ENCODE data around the gene SLC9A7. TPM values are rescaled to one million over a fixed set of nuclear protein-coding genes. Genes with fewer than 3 reads are reported as not detected.
A peak's percentile ranks its signal among the peaks of the same experiment; 100 is the strongest.

Gene SLC9A7
- total RNA-seq, 2 donors from 2014 or later = 1.6 to 2.8 TPM

DNA sequence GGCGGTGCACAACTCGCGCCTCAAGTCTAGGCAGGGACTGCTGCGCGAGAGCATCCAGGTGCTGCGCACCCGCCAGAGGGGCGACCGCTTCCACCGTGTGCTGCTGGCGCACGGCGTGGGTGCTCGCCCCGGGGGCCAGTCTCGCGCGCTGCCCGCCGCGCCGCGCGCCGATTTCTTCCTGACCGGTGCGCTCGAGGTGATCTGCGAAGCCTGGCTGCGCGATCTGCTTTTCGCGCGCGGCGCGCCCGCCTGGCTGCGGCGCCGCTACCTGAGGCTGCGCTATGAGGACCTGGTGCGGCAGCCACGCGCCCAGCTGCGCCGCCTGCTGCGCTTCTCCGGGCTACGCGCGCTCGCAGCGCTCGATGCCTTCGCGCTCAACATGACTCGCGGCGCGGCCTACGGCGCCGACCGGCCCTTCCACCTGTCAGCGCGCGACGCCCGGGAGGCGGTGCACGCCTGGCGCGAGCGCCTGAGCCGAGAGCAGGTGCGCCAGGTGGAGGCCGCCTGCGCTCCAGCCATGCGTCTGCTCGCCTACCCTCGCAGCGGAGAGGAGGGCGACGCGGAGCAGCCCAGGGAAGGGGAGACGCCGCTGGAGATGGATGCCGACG lies 184.0 kb downstream of the SLC9A7 start:
- no peaks in the 10 kb centered on the region for H3K36me3 Mint-ChIP-seq (ENCODE audit: low read depth)
- no peak overlapping the region for H3K27ac Mint-ChIP-seq
- ATAC-seq (peak; percentile 36), DNase-seq (peak; percentile 25 to 32 (median 29))
- peaks cover 36% of the 10 kb centered on the region for H3K4me1 Mint-ChIP-seq
- peak overlapping the region; percentile 89 for H3K4me3 Mint-ChIP-seq
- no peaks in the 10 kb centered on the region for H3K27me3 Mint-ChIP-seq
- no peaks in the 10 kb centered on the region for H3K9me3 ChIP-seq (ENCODE audit: control insufficient read depth, low read length, poor library complexity, severe bottlenecking)

DNA sequence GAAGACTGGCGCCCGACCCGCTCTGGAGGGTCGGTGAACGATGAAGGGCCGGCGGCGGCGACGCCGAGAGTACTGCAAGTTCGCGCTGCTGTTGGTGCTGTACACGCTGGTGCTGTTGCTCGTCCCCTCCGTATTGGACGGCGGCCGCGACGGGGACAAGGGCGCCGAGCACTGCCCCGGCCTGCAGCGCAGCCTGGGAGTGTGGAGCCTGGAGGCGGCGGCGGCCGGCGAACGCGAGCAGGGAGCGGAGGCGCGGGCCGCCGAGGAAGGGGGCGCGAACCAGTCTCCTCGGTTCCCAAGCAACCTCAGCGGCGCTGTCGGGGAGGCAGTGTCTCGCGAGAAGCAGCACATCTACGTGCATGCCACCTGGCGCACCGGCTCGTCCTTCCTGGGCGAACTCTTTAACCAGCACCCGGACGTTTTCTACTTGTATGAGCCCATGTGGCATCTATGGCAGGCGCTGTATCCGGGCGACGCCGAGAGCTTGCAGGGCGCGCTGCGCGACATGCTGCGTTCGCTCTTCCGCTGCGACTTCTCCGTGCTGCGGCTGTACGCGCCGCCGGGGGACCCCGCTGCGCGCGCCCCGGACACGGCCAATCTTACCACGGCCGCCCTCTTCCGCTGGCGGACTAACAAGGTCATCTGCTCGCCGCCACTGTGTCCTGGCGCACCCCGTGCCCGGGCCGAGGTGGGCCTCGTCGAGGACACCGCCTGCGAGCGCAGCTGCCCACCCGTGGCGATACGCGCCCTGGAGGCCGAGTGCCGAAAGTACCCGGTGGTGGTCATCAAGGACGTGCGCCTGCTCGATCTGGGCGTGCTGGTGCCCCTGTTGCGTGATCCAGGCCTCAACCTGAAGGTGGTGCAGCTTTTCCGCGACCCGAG lies 184.8 kb downstream of the SLC9A7 start:
- Mint-ChIP-seq H3K36me3 (ENCODE audit: low read depth) (no peaks in the 10 kb centered on the region), H3K27ac (peak overlapping the region; percentile 81), H3K4me3 (peak overlapping the region; percentile 89), H3K27me3 (no peaks in the 10 kb centered on the region), H3K4me1 (peaks cover 30% of the 10 kb centered on the region)
- H3K9me3 ChIP-seq (ENCODE audit: control insufficient read depth, low read length, poor library complexity, severe bottlenecking) = no peaks in the 10 kb centered on the region
- DNase-seq (peak; percentile 50 to 69 (median 59)), ATAC-seq (peak; percentile 73)

DNA sequence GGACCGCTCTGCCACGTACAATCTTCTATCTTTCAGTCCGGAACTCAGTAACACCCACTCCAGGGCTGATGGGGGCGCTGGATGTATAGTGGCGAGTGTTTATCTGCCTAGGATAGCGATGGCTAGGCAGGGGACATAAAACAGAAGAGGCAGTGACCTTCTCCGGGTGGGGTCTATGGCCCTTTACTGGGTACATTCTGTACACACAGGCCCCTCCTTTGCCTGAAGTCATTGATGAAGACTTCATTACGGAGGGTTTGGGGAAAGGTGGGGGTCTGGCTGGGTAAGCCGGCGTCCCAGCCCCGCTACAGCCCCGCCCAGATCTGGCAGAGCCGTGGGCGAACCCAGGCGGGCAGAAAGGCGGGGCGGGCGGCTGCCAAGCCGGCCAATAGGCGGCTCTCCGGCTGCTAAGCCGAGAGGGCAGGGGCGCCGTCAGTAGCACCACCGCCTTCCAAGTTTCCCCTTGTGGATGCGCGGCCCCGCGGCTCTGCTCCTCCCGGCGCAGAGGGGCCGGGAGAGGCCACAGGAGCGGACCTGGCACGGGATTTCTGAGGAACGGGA lies 185.5 kb downstream of the SLC9A7 start, which contains the start of gene CHST7:
Gene CHST7 (plus strand): TSS at position 435 of the 561 bp plus-strand sequence. CDS start 167 bp downstream, outside the sequence.
- Mint-ChIP-seq H3K4me3 (peak within 1 kb of the TSS; percentile 89), H3K27me3 (no peaks in the 10 kb centered on the region), H3K4me1 (peaks cover 25% of the 10 kb centered on the region), H3K27ac (peak within 1 kb of the TSS; percentile 81), H3K36me3 (ENCODE audit: low read depth) (no peaks in the 10 kb centered on the region)
- DNase-seq = peak; percentile 29 to 57 (median 54)
- H3K9me3 ChIP-seq (ENCODE audit: control insufficient read depth, low read length, poor library complexity, severe bottlenecking) = no peaks in the 10 kb centered on the region
- ATAC-seq = peak; percentile 64

DNA sequence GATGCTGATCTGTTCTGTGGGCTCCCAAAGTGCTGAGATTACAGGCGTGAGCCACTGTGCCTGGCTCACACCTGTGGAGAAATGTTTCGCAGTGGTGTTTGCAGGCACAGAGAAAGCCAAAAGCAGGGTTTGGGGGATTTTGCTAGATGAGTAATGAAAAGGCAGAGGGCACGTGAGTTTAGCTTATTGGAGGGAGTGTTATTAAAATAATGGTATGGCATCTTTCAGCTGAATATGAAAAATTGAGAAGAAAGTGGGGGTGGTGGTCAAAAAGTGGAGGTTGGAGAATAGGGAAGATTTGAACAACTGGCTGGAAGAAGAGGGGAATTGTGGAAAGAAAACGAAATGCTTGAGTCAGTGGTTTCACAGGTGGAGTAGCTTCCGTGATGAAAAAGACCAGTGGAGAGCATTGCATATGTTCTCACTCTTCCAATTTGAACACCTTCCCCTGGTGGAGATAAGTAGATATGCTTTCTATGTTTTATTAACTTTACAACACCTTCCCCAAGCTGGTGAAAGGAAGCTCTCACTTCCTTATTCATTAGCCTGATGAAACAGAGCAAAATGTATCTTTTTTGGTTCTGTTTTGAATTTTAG lies 186.5 kb downstream of the SLC9A7 start:
- H3K4me1 Mint-ChIP-seq = peaks cover 25% of the 10 kb centered on the region
- no peaks in the 10 kb centered on the region for H3K9me3 ChIP-seq (ENCODE audit: control insufficient read depth, low read length, poor library complexity, severe bottlenecking)
- H3K27ac Mint-ChIP-seq = peak overlapping the region; percentile 81
- ATAC-seq (peak; percentile 29), DNase-seq (peak in 1 of 3 donors; percentile 9)
- no peaks in the 10 kb centered on the region for H3K36me3 Mint-ChIP-seq (ENCODE audit: low read depth)
- no peaks in the 10 kb centered on the region for H3K27me3 Mint-ChIP-seq
- H3K4me3 Mint-ChIP-seq = peak overlapping the region; percentile 89

DNA sequence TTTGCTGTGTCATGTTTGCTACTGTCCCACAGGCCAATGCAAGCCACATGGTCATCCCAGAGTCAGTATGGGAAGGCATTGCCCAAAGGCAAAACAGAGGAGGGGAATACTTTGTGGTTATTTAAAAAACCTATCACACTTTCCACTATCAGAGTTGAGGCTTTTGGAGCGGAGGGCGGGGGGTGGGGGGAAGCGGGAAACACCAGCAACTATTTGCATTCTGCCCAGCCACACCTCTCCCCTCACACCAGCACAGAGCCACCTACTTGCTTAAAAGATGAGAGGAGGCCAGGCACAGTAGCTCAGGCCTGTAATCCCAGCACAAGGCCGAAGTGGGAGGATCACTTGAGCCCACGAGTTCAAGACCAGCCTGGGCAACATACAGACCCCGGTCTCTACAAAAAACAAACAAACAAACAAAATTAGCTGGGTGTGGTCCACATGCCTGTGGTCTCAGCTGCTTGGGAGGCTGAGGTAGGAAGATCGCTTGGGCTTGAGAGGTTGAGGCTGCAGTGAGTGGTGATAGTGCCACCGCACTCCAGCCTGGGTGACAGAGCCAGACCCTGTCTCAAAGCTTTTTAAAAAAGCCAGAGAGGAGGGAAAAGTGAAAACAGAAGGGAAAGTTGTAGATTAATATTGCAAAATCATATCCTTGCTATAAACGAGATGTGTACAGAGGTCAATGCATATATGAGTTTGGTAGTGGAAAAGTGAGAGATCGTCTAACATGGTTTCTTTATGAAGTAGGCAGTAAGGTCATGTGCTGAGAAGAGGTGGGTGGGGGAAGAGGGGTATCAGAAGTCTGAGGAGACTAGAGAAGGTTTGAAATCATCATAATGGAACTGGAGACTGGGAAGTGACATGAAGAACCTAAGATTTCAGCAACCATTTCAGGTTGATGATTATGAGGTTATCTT lies 187.2 kb downstream of the SLC9A7 start:
- no peaks in the 10 kb centered on the region for H3K27me3 Mint-ChIP-seq
- peaks cover 21% of the 10 kb centered on the region for H3K4me1 Mint-ChIP-seq
- no peaks in the 10 kb centered on the region for H3K36me3 Mint-ChIP-seq (ENCODE audit: low read depth)
- H3K27ac Mint-ChIP-seq = peak overlapping the region; percentile 81
- H3K9me3 ChIP-seq (ENCODE audit: control insufficient read depth, low read length, poor library complexity, severe bottlenecking) = no peaks in the 10 kb centered on the region
- ATAC-seq (no peak), DNase-seq (no peak)
- peak overlapping the region; percentile 89 for H3K4me3 Mint-ChIP-seq

DNA sequence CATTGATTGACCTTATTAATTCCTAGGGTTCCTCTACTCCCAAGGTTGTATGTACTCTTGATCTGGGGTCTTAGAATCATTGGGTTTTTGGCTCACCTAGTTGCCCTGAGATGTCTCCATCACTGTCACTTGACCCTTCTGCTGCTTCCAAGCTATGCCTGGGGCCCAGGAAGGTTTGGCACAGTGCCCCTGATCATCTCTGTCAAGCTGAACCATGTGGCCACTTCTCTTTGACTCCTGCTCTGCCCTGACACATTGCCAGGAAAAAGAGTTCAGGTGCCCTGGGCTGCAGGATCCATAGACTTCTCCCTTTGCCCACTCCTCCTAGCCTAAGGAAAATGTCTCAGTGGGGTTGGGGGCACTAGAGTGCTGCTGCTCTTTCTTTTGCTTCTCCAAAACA lies 189.3 kb downstream of the SLC9A7 start:
- Mint-ChIP-seq H3K27me3 (no peaks in the 10 kb centered on the region), H3K4me3 (no peak overlapping the region), H3K27ac (no peak overlapping the region), H3K4me1 (peaks cover 13% of the 10 kb centered on the region), H3K36me3 (ENCODE audit: low read depth) (no peaks in the 10 kb centered on the region)
- ATAC-seq = no peak
- no peaks in the 10 kb centered on the region for H3K9me3 ChIP-seq (ENCODE audit: control insufficient read depth, low read length, poor library complexity, severe bottlenecking)
- DNase-seq = no peak

DNA sequence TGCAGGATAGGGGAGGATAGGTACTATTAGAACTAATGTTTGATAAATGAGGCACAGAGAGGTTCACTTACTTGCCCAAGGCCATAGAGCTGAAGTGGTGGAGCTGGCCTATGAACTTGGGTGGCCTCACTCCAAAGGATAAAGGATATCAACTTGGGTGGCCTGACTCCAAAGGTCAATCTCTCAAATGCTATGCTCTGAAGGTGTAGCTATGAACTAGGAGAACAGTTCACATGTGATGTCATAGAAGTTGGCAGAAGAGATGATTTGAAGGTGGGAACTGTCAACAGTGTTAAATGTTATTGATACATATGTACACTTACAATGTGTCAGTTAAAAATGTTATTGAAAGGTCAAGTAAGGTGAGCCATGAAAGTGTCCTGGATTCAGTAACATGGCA lies 191.5 kb downstream of the SLC9A7 start:
- H3K27me3 Mint-ChIP-seq = no peaks in the 10 kb centered on the region
- H3K36me3 Mint-ChIP-seq (ENCODE audit: low read depth) = peaks cover under 1% of the 10 kb centered on the region
- no peak overlapping the region for H3K4me3 Mint-ChIP-seq
- DNase-seq = no peak
- H3K9me3 ChIP-seq (ENCODE audit: control insufficient read depth, low read length, poor library complexity, severe bottlenecking) = no peaks in the 10 kb centered on the region
- no peak overlapping the region for H3K27ac Mint-ChIP-seq
- H3K4me1 Mint-ChIP-seq = peaks cover 9% of the 10 kb centered on the region
- ATAC-seq = no peak

DNA sequence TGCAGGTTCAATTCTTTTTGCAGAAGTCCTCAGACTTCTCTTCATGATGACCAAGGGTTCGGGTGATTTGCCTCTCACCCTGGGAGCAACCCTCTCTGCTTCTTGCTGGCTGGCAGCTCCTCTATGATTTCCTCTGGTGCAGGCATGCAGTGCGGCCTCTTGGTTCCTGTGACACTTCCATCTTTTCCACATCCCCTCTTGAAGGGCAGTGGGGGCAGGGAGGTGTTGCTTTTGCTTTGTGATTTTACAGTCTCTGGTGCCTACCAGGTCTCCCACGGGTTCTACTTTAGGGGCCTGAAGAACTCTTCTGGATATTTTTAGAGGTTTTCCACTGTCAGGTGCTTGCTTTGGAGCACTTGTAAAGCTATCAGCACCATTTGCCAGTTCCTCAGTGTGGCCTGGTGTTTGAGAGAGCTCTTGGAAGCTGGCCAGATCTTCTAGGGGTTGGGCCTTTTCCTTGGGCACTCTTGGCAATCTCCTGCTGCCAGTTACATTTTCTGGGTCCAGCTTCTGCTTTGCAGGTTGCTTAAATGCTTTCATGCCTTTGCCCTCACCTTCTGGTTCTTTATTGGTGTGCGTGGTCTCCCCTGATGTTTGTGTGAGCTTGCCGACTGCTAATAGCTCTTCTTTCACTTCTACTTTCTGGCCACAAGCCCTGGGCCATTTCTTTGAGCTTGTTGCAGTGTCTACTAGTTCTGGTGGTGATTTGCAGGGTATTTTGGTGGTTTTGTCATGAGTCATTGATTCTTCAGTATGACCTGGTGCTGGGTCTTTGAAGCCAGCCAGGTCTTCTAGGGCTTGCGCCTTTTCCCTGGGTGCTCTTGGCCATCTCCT lies 196.9 kb downstream of the SLC9A7 start:
- H3K9me3 ChIP-seq (ENCODE audit: control insufficient read depth, low read length, poor library complexity, severe bottlenecking) = no peaks in the 10 kb centered on the region
- Mint-ChIP-seq H3K4me3 (peak overlapping the region; percentile 19), H3K27ac (no peak overlapping the region), H3K27me3 (no peaks in the 10 kb centered on the region), H3K36me3 (ENCODE audit: low read depth) (peaks cover 2% of the 10 kb centered on the region), H3K4me1 (peaks cover 5% of the 10 kb centered on the region)
- DNase-seq = no peak
- peak; percentile 30 for ATAC-seq

DNA sequence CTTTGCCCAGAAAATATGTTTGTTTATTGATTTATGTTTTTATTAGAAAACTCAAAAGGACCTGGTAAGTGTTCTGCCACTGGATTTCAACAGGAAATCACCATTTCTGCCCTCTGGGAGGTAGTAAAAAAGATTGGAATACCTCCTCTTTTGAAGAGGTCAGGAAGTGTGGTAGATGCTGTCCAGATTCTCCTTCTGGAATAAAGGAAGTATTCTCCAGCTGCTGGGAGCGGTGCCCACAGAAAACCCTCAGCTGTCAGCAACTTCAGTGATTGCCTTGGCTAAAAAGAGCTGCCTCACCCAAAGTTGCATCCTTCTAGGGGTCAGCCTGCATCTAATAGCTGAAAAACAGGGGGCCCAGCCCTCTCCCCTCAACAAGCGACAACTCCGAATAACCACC lies 199.9 kb downstream of the SLC9A7 start:
- Mint-ChIP-seq H3K4me3 (no peak overlapping the region), H3K36me3 (ENCODE audit: low read depth) (peaks cover 2% of the 10 kb centered on the region), H3K27ac (no peak overlapping the region), H3K4me1 (peaks cover 5% of the 10 kb centered on the region), H3K27me3 (no peaks in the 10 kb centered on the region)
- ATAC-seq (no peak), DNase-seq (no peak)
- no peaks in the 10 kb centered on the region for H3K9me3 ChIP-seq (ENCODE audit: control insufficient read depth, low read length, poor library complexity, severe bottlenecking)

DNA sequence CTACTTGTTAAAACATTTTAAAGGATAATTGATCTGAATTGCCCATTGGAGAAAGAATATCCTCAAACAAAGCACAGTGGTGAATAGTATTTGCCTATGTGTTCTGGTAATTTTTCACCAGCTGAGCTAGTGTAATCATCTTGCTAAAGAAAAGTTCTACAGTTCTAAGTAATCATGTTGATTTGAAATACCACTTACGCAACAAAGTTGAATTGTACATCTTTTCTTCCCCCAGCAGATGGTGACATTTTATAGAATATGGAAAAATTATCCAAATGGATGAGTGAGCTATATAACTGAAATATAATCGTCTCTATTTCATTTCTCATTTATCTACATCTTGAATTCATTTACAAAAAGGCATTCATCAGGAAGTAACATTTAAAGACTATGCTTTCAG lies 204.0 kb downstream of the SLC9A7 start:
- ATAC-seq = no peak
- H3K27me3 Mint-ChIP-seq = no peaks in the 10 kb centered on the region

DNA sequence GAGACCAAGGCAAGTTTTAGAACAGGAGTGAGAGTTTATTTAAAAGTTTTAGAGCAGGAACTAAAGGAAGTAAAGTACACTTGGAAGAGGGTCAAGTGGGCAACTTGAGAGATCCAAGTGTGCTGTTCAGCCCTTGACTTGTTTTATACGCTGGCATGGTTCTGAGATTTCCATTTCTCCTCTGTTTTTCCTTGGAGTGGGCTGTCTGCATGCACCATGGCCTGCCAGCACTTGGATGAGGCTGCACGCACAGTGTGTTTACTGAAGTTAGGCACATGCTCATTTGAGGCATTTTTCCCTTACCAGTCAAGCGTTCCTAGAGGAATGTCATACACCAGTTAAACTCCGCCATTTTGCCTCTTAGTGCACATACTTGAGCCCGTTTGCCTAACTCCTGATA lies 205.0 kb downstream of the SLC9A7 start:
- no peak for DNase-seq
- H3K9me3 ChIP-seq (ENCODE audit: control insufficient read depth, low read length, poor library complexity, severe bottlenecking) = no peaks in the 10 kb centered on the region
- peaks cover 2% of the 10 kb centered on the region for H3K4me1 Mint-ChIP-seq
- H3K27ac Mint-ChIP-seq = no peak overlapping the region
- H3K27me3 Mint-ChIP-seq = no peaks in the 10 kb centered on the region
- H3K4me3 Mint-ChIP-seq = no peak overlapping the region
- H3K36me3 Mint-ChIP-seq (ENCODE audit: low read depth) = peaks cover under 1% of the 10 kb centered on the region
- no peak for ATAC-seq

More for the DNA sequence above, 204.0 kb downstream of the SLC9A7 start:
- no peaks in the 10 kb centered on the region for H3K9me3 ChIP-seq (ENCODE audit: control insufficient read depth, low read length, poor library complexity, severe bottlenecking)
- H3K27ac Mint-ChIP-seq = no peak overlapping the region
- H3K36me3 Mint-ChIP-seq (ENCODE audit: low read depth) = no peaks in the 10 kb centered on the region
- no peak overlapping the region for H3K4me3 Mint-ChIP-seq
- DNase-seq = no peak
- H3K4me1 Mint-ChIP-seq = no peaks in the 10 kb centered on the region

Measured in T-helper 17 cell (primary cell).